Ascending aorta (tissue), 2 donors: ENCODE data around the gene ZNF618. TPM values are rescaled to one million over a fixed set of nuclear protein-coding genes. Genes with fewer than 3 reads are reported as not detected.

Experiments used
- DNase-seq, 2 donors: peaks; one replicate each; pipeline ENCODE4 v3.0.0-alpha.2; 2019; ENCODE audit warnings: low spot score in 2 of 2
- H3K27ac ChIP-seq, 2 donors: fragments of 200-600 bp; sonication (generic); one replicate each; pipeline ENCODE4 v1.5.1; 2016 to 2017; ENCODE audit warnings: mild to moderate bottlenecking in 1 of 2
- H3K27me3 ChIP-seq: fragments of 200-600 bp; sonication (generic); one replicate; pipeline ENCODE4 v1.5.1; 2017
- H3K36me3 ChIP-seq, 2 donors: fragments of 200-600 bp; sonication (generic); one replicate each; pipeline ENCODE4 v1.5.1; 2016
- H3K4me1 ChIP-seq, 2 donors: fragments of 200-600 bp; sonication (generic); one replicate each; pipeline ENCODE4 v1.5.1; 2016 to 2017; ENCODE audit warnings: mild to moderate bottlenecking in 1 of 2
- H3K4me3 ChIP-seq, 2 donors: fragments of 200-600 bp; sonication (generic); one replicate each; pipeline ENCODE4 v1.5.1; 2016 to 2017; ENCODE audit warnings: mild to moderate bottlenecking in 1 of 2
- H3K9me3 ChIP-seq, 2 donors: fragments of 200-600 bp; sonication (generic); one replicate each; pipeline ENCODE4 v1.5.1; 2016
- CTCF ChIP-seq, 3 experiments: fragments of 200-600 bp in 2 of 3; fragments of 450-650 bp in 1 of 3; sonication (generic) in 2 of 3; IDR thresholded peaks; one replicate each; pipeline ENCODE4 v1.5.1; 2016 to 2019; ENCODE audit warnings: antibody characterized with exemption in 3 of 3, mild to moderate bottlenecking in 1 of 3, moderate library complexity in 1 of 3
- intact Hi-C: fragments of 100-400 bp; cut with DNase I; formaldehyde crosslinking; loops from one replicate; pipeline ENCODE4 v1.15.1; 2023
- total RNA-seq: library from RNA; depleted of rRNA; stranded (reverse); fragments of >200 nt; gene quantifications from one replicate; pipeline ENCODE4 v1.1.0, GENCODE V29; 2016

The ZNF618 gene
- 16.1 TPM for total RNA-seq

GRCh38 chr9:113876151-113876992, at the start of gene ZNF618:
TSS of gene ZNF618 (plus strand) at chr9:113876309. CDS start at chr9:113876381, 72 bp downstream.
- Histone ChIP-seq H3K36me3 (no peaks in the 10 kb centered on the region), H3K9me3 (no peaks in the 10 kb centered on the region), H3K4me3 (peak within 1 kb of the TSS; percentile 85 to 98), H3K27ac (peak within 1 kb of the TSS; percentile 58 to 66), H3K4me1 (peaks cover 11 to 28% of the 10 kb centered on the region in 2 donors), H3K27me3 (no peaks in the 10 kb centered on the region)
- intact Hi-C loops: loop anchor here (2.0 to 5.0 kb wide), 5 partner anchors 36 to 139 kb away; no protein-coding TSS in a partner anchor
- DNase-seq: peak in 1 of 2 donors; percentile 78
- peak; percentile 29 to 72 (median 61) for TF ChIP-seq CTCF (IDR thresholded peaks at IDR 0.05)

DNA sequence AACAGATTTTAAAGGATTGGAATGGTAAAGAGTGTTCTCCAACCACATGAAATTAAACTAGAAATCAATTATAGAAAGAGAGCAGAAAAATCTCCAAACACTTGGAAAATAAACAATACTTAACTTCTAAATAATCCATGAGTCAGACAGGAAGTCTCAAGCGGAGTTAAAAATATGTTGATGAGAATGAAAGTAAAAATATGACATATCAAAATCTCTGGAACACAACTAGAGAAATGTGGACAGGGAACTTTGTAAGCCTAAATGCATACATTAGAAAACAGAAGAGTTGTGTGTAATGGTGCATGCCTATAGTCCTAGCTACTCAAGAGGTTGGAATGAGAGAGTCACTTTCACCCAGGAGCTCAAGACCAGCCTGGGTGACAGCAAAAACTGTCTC, 47.9 kb upstream of the ZNF618 start:
- peak overlapping the region in 1 of 2 donors; percentile 14 for H3K4me3 ChIP-seq
- DNase-seq: no peak
- H3K27ac ChIP-seq: peak overlapping the region; percentile 49 to 52
- H3K4me1 ChIP-seq: no peaks in the 10 kb centered on the region
- H3K9me3 ChIP-seq: peaks cover 0 to 30% of the 10 kb centered on the region in 2 donors
- intact Hi-C loops: no loop called here
- TF ChIP-seq CTCF (IDR thresholded peaks at IDR 0.05): no peak
- H3K27me3 ChIP-seq: no peaks in the 10 kb centered on the region
- H3K36me3 ChIP-seq: no peaks in the 10 kb centered on the region

DNA sequence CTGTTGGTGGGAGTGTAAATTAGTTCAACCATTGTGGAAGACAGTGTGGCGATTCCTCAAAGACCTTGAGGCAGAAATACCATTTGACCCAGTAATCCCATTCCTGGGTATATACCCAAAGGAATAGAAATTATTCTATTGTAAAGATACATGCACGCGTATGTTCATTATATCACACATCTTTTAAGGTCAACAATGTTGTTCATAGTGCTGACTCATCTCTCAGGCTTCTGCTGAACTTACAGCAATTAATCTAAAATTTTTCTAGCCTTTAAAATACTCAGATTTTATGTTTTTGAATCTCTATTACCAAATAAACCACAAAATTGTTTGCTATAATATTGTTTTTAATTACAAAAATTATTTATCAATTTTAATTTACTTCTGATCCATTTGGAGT, 38.8 kb upstream of the ZNF618 start:
- intact Hi-C loops: no loop called here
- peaks cover 0 to 8% of the 10 kb centered on the region in 2 donors for H3K9me3 ChIP-seq
- no peaks in the 10 kb centered on the region for H3K36me3 ChIP-seq

GRCh38 chr9:113842086-113842485, 34.0 kb upstream of the ZNF618 start:
- no peak overlapping the region for H3K4me3 ChIP-seq
- intact Hi-C loops: no loop called here
- H3K27ac ChIP-seq: no peak overlapping the region
- TF ChIP-seq CTCF (IDR thresholded peaks at IDR 0.05): no peak
- peaks cover 0 to 5% of the 10 kb centered on the region in 2 donors for H3K9me3 ChIP-seq
- DNase-seq: no peak
- H3K36me3 ChIP-seq: no peaks in the 10 kb centered on the region
- H3K27me3 ChIP-seq: no peaks in the 10 kb centered on the region
- no peaks in the 10 kb centered on the region for H3K4me1 ChIP-seq

More for the DNA sequence above, 38.8 kb upstream of the ZNF618 start:
- DNase-seq: no peak
- no peaks in the 10 kb centered on the region for H3K4me1 ChIP-seq
- no peak for TF ChIP-seq CTCF (IDR thresholded peaks at IDR 0.05)
- H3K4me3 ChIP-seq: no peak overlapping the region
- H3K27ac ChIP-seq: no peak overlapping the region
- no peaks in the 10 kb centered on the region for H3K27me3 ChIP-seq

GRCh38 chr9:113844466-113844865, 31.6 kb upstream of the ZNF618 start:
- Histone ChIP-seq H3K9me3 (peaks cover 0 to 5% of the 10 kb centered on the region in 2 donors), H3K36me3 (no peaks in the 10 kb centered on the region), H3K4me3 (no peak overlapping the region), H3K27me3 (no peaks in the 10 kb centered on the region), H3K27ac (no peak overlapping the region), H3K4me1 (no peaks in the 10 kb centered on the region)
- TF ChIP-seq CTCF (IDR thresholded peaks at IDR 0.05): no peak
- intact Hi-C loops: no loop called here
- DNase-seq: no peak
